GM21786 (cell line): ENCODE measurements around the gene EFCAB12.

Source experiments
- ATAC-seq: cut with Tn5 transposase; IDR thresholded peaks from one replicate; pipeline ENCODE4 v1.9.1; 2021; ENCODE audit not compliant: unreplicated experiment

Gene EFCAB12

GRCh38 chr3:129446926-129447325, 18.5 kb upstream of the EFCAB12 start:
- no peak for ATAC-seq

DNA sequence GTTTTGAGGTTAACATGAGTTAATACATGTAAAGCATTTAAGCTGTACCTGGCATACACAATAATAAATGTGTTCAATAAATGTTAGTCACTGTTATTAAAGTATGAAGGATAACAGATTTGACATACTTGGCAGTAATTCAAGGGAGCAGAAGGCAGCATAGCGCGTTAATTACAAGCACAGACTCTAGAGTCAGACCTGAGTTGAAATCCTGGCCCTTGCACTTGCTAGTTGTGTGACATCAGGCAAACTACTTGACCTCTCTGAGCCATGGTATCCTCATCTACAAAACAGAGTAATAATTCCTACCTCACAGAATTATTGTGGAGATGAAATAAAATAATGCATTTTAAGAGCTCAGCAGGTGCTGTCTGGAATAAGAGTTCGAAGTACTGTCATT, 17.0 kb upstream of the EFCAB12 start:
- no peak for ATAC-seq

- ATAC-seq, result no peak
These were observed 14.5 kb upstream of the EFCAB12 start for GRCh38 chr3:129442947-129443346.

- ATAC-seq, result no peak
These were observed 14.1 kb upstream of the EFCAB12 start for GRCh38 chr3:129442486-129442885.

- ATAC-seq, result no peak
These were observed 13.3 kb upstream of the EFCAB12 start for GRCh38 chr3:129441782-129442181.

DNA sequence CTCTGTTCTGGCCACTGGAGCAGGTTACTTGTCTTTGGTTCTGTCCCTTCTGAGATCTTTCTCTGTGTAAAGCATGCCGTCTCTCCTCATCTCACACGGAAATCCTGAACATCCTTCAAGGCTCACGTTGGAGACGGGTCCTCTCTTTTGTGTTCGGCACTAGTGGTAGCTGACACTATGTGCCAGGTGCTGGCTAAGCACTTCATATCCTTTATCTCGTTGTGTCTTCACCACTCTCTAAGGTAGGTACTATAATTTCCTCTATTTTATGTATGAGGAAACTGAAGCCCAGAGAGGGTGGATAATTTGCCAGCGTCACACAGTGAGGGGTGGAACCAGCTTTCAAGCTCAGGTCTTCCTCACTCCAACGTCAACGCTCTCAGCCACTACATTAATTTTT, 12.8 kb upstream of the EFCAB12 start:
- no peak for ATAC-seq

DNA sequence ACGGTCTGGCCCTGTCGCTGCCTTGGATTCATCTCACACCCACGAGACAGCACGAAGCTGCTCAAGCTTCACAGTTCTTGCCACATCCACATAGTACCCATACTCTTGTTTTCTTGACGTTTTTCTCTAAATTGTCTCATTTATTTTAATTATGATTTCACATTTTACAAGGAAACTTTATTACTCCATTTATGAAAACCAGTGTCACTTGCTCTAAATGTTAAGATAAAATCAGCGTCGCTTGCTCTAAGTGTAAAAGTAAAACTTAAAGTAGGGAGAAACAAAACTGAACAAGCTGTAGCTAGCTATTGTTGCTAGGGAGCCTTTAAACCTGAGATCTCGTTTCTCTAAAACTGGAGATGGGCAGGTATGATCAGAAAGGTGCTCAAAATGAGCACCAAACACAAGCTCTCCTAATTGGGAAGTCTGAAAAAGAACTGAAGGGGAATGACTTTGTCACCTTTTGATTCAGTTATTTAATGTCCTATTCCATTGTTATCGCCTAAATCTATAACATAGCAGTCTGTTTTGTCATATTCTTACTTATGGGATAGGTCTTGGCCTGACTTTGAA, 12.3 kb upstream of the EFCAB12 start:
- ATAC-seq, result no peak

GRCh38 chr3:129439817-129440617, 11.6 kb upstream of the EFCAB12 start, which contains the start of the genes IFT122 and MBD4:
Gene IFT122 (plus strand): TSS chr3:129440224. CDS start chr3:129440331, 107 bp downstream.
Gene MBD4 (minus strand): TSS chr3:129439948. CDS start chr3:129439833, 115 bp downstream.
- peak; percentile 82 for ATAC-seq

DNA sequence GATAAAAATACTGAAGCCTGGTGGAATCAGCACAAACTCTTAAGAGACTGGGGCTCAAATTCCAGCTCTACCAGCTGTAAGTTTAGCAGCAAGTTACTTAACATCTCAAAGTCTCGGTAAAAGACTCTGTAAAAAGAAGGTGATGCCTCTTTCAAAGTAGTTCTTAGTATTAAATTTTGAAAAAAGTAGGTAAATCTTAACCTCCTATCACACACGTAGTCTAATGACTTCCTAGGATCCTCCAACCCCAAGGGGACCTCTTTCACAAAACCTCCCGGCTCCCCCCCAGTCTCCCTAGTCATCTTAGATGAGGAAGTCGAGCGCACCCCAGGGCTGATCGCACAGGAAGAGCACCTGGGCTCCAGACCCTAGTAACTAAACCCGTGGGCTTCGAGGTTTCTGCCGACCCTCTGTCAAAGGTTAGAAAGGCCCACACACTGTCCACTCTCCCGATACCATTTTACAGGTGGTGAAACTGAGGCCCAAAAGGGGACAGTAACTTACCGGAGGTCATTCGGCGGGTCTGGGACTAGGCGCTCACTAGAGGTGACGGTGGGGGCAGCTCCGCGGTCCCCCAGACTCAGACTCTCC, 10.9 kb upstream of the EFCAB12 start:
- ATAC-seq, result no peak

DNA sequence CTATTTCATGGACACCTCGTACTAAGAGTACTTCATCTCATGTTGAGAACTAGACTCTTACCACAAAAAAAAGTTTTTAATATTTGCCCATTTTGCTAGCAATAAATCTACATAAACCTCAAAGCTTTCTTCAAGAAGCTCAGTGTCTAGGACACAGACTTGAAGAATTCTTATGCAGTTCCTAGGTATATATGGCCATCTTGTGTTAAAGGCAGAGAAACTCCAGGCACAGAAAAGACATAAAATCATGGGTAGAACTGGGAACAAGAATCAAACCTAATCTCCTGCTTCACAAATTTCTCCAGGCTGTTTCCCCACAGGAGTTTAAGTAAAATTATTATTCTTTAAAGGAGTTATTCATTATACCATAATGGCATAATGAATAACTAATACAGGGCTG, 6.9 kb upstream of the EFCAB12 start:
- ATAC-seq, result no peak

DNA sequence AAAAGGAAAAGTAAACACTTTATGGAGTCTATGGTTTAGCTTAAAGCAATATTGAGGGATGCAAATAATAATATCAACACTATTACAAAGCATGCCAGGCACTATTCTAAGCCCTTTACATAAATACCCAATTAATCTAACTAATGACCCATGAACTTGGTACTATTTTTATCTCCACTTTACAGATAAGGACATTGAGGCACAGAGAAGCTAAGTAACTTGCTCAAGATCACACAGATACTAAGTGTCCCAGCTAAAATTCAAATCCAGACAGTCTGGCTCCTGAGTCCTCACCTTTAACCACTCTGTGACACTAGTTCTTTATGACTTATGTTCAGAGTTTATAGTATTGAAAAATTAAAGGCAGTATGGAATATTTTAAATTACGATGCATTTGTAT, 5.7 kb upstream of the EFCAB12 start:
- ATAC-seq, result no peak

- no peak for ATAC-seq
These were observed 5.1 kb upstream of the EFCAB12 start for GRCh38 chr3:129433565-129433964.

GRCh38 chr3:129432671-129433070, 4.2 kb upstream of the EFCAB12 start:
- ATAC-seq, result no peak

GRCh38 chr3:129432036-129432435, 3.6 kb upstream of the EFCAB12 start:
- ATAC-seq, result no peak

DNA sequence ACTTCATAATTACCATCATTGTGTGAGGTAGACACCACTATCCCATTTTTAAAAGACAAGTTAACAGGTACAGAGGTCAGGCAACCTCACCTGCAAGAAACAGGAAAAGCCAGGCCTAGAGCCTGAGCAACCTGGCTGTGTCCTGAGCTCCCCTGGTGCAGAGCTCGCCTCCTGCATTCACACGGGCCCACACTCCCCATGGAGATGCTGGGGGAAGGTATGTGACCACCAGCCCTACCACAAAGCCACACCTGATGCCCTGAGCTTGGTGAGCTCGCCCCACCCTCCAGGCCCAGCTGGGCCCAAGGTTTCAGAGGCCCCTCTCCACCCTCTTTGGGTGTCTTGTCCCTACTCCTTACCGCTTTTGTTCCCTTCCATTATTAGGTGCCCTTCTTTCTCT, 1.2 kb upstream of the EFCAB12 start:
- ATAC-seq, result no peak

DNA sequence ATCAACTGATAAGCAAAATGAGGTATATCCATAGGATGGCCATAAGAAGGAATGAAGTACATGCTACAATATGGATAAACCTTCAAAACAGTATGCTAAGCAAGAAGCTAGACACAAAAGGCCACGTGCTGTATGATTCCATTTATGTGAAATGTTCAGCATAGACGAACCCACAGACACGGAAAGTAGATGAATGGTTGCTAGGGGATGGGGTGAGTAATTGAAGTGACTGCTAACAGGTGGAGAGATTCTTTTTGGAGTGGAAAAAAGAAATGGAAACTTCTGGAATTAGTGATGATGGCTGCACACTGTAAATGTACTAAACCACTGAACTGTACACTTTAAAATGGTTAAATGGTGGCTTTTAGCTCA, 630 bp upstream of the EFCAB12 start:
- ATAC-seq, result no peak

- ATAC-seq, result no peak
These were observed 445 bp downstream of the EFCAB12 start for GRCh38 chr3:129428007-129428375.

- no peak for ATAC-seq
These were observed 2.8 kb downstream of the EFCAB12 start for GRCh38 chr3:129425619-129426018.

DNA sequence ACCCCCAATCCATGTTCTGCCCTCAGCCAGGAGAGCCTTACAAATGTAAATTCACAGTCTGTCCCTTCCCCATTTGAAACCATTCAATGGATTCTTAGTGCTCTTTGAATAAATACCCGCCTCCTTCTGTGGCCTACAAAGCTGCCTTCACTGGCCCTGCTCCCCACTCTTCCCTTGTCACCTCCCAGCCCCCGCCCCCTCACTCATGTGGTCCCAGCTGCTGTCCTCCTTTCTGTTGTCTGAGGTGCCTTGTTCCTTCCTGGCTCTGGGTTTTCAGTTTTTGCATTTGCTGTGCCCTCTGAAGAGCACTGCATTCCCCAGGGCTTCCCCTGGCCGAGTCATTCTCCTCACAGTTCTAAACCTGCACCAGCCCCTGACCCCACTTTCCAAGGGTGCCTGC, 3.2 kb downstream of the EFCAB12 start:
- no peak for ATAC-seq

DNA sequence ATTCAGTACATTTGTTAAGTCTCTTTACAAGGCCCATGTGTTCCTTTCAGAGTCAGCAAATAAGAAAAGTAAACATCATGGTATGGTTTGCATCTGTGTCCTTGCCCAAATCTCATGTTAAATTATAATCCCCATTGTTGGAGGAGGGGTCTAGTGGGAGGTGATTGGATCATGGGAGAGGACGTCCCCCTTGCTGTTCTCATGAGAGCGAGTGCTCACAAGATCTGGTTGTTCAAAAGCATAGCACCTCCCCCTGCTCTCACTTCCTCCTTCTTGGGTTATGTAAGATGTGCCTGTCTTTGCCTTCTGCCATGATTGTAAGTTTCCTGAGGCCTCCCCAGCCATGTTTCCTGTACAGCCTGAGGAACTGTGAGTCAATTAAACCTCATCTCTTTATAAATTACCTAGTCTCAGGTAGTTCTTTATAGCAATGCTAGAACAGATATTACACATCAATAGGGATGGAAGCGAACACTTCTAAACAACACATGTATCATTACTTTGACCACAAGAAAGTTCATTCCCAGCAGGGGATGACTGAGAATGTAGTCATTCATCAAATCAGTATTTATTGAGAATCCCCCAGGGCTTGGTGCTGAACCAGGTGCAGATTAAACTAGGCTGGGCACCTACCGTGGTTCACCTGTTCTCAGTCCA, 4.1 kb downstream of the EFCAB12 start:
- peak; percentile 74 for ATAC-seq

- ATAC-seq, result no peak
These were observed 5.5 kb downstream of the EFCAB12 start for GRCh38 chr3:129422897-129423296.
